K562 (cell line): ENCODE data around the gene USP38. TPM values are rescaled to one million over a fixed set of nuclear protein-coding genes. Genes with fewer than 3 reads are reported as not detected.
A peak's percentile ranks its signal among the peaks of the same experiment; 100 is the strongest.

Source experiments
- ATAC-seq: fragments of 200-7000 bp; cut with Tn5 transposase; 3 replicates; pipeline ENCODE4 v1.9.1; 2020; ENCODE audit warnings: moderate library complexity
- BruUV-seq: library from RNA; stranded (reverse); fragments of 400-500 nt; replicated peaks from 2 replicates; lab custom pipeline; 2021; lab: Mats Ljungman, UMichigan
- CTCF ChIA-PET: fragments of 300-600 bp; formaldehyde crosslinking; extraction: SDS; loops from one replicate; lab custom pipeline; 2021; ENCODE audit warnings: low intra/inter-chr PET ratio; lab: Yijun Ruan, JAX
- POLR2A ChIA-PET: fragments of 300-600, 350-650 bp; sonication (Branson Sonifier 250); formaldehyde crosslinking; extraction: SDS; loops from one replicate; lab custom pipeline; 2021; ENCODE audit warnings: antibody characterized with exemption, inconsistent platforms; lab: Yijun Ruan, JAX
- DNase-seq, 4 experiments: peaks; one replicate each; pipeline versions ENCODE4 v3.0.0 to v3.0.0-alpha.2; 2011 to 2018; ENCODE audit warnings: low spot score in 3 of 4, mixed read lengths in 3 of 4; ENCODE audit errors: extremely low read depth in 1 of 4
- FAIRE-seq: peaks from 2 replicates; lab custom pipeline; 2011; peaks lifted over from hg19 to GRCh38; lab: Jason Lieb, UNC
- H2AFZ ChIP-seq: 2 replicates; pipeline ENCODE4 v1.6.0; 2011; ENCODE audit warnings: low read depth, low read length, control low read depth, inconsistent platforms
- H3K27ac ChIP-seq: fragments of 200-600 bp; 3 replicates; pipeline ENCODE4 v1.8.0; 2011; ENCODE audit warnings: low read depth, mild to moderate bottlenecking, control low read depth, inconsistent platforms, low read length, moderate library complexity, mixed read lengths; ENCODE audit errors: extremely low read depth
- H3K27me3 ChIP-seq, 2 experiments: fragments of 300-600 bp in 1 of 2; 2 replicates in 1 of 2; 3 replicates in 1 of 2; pipeline versions ENCODE4 v1.6.0 to v1.8.0; 2011; ENCODE audit warnings: inconsistent platforms in 2 of 2, low read length in 2 of 2, mild to moderate bottlenecking in 1 of 2, mixed read lengths in 1 of 2, moderate library complexity in 1 of 2; ENCODE audit not compliant: control insufficient read depth in 2 of 2, insufficient read depth in 2 of 2
- H3K36me3 ChIP-seq: fragments of 300-600 bp; 3 replicates; pipeline ENCODE4 v1.8.0; 2011; ENCODE audit warnings: mild to moderate bottlenecking, low read length, inconsistent platforms; ENCODE audit not compliant: control insufficient read depth, insufficient read depth
- H3K4me1 ChIP-seq, 2 experiments: fragments of 200-600 bp in 1 of 2; replicated peaks in 1 of 2; 2 replicates in 1 of 2; 3 replicates in 1 of 2; pipeline versions ENCODE4 v1.5.1 to v1.8.0; 2011; ENCODE audit warnings: inconsistent platforms in 2 of 2, low read length in 2 of 2, mild to moderate bottlenecking in 1 of 2, mixed read lengths in 1 of 2, moderate library complexity in 1 of 2; ENCODE audit not compliant: control insufficient read depth in 2 of 2, insufficient read depth in 2 of 2
- H3K4me2 ChIP-seq: 2 replicates; pipeline ENCODE4 v1.6.1; 2011; ENCODE audit warnings: low read length, control low read depth, inconsistent platforms, mixed read lengths; ENCODE audit not compliant: insufficient read depth
- H3K4me3 ChIP-seq: fragments of 200-600 bp; sonication (generic), shearing (Covaris generic); 2 replicates; pipeline ENCODE4 v1.5.1; 2016; ENCODE audit warnings: control low read depth, inconsistent platforms
- H3K79me2 ChIP-seq: fragments of 200-600 bp; 3 replicates; pipeline ENCODE4 v1.8.0; 2011; ENCODE audit warnings: low read length, inconsistent platforms; ENCODE audit not compliant: control insufficient read depth, insufficient read depth
- H3K9ac ChIP-seq, 2 experiments: 2 replicates each; pipeline versions ENCODE4 v1.6.0 to v1.6.1; 2011; ENCODE audit warnings: low read depth in 2 of 2, low read length in 2 of 2, control low read depth in 1 of 2, inconsistent platforms in 1 of 2, mild to moderate bottlenecking in 1 of 2, mixed read lengths in 1 of 2; ENCODE audit not compliant: insufficient read depth in 1 of 2
- H3K9me1 ChIP-seq: one replicate; pipeline ENCODE4 v1.6.0; 2011; ENCODE audit warnings: inconsistent platforms, mild to moderate bottlenecking, low read length, moderate library complexity; ENCODE audit not compliant: control insufficient read depth, insufficient read depth
- H3K9me3 ChIP-seq: replicated peaks from 2 replicates; pipeline ENCODE4 v1.5.1; 2011; ENCODE audit warnings: low read depth, low read length, inconsistent platforms; ENCODE audit not compliant: control insufficient read depth, insufficient read depth
- H4K20me1 ChIP-seq: replicated peaks from 2 replicates; pipeline ENCODE4 v1.6.1; 2011; ENCODE audit warnings: low read length, inconsistent platforms, mixed read lengths; ENCODE audit not compliant: control insufficient read depth, insufficient read depth
- CTCF ChIP-seq, 3 experiments: IDR thresholded peaks in 2 of 3; conservative IDR thresholded peaks in 1 of 3; 2 replicates each; pipeline ENCODE4 v1.5.1; 2011 to 2012; ENCODE audit warnings: low read length in 3 of 3, mild to moderate bottlenecking in 3 of 3, control low read depth in 2 of 3, improper control_type of control experiment in 1 of 3, inconsistent platforms in 1 of 3, low read depth in 1 of 3, mixed read lengths in 1 of 3, moderate library complexity in 1 of 3; ENCODE audit not compliant: insufficient read depth in 2 of 3
- KDM2B ChIP-seq: fragments of 250-450 bp; sonication (Bioruptor Pico); IDR thresholded peaks from 2 replicates; pipeline ENCODE4 v1.8.0; 2021; ENCODE audit warnings: mild to moderate bottlenecking, moderate library complexity
- WGBS: fragments of 100-300 bp; shearing (Covaris generic); methylation state at CpG from one replicate; pipeline ENCODE4 v1.1.6; 2016; ENCODE audit warnings: low coverage, mixed read lengths; ENCODE audit not compliant: insufficient coverage; ENCODE audit errors: missing lambda C conversion rate; 5-methylcytosine and 5-hydroxymethylcytosine counted together
- in situ Hi-C: fragments of 300-500 bp; cut with MboI; formaldehyde crosslinking; loops from 4 replicates; pipeline ENCODE4 v1.15.0; 2018; ENCODE audit warnings: inconsistent platforms, mixed read lengths
- intact Hi-C: fragments of 100-400 bp; cut with micrococcal nuclease; formaldehyde crosslinking; loops from 2 replicates; pipeline ENCODE4 v1.14.2; 2022
- polyA plus RNA-seq, 8 experiments: library from polyadenylated mRNA; depleted of rRNA in 4 of 8; stranded (reverse) in 5 of 8; unstranded in 3 of 8; fragments of >200 nt; fragmentation: Nextera tagmentation in 2 of 8; fragmentation: Illumina TruSeq in 1 of 8; extraction: Ambion mirVana in 2 of 8; extraction: Trizol in 1 of 8; gene quantifications; 2 replicates each; pipeline versions ENCODE4 v1.2.1 to v1.2.3, GENCODE V29; 2011 to 2014; ENCODE audit warnings: inconsistent platforms in 1 of 8, missing spikeins in 1 of 8
- total RNA-seq, 7 experiments: library from RNA; depleted of rRNA in 6 of 7; stranded (reverse); fragments of >200 nt in 6 of 7; fragmentation: Illumina TruSeq in 2 of 7; extraction: Trizol in 2 of 7; gene quantifications; 2 replicates each; pipeline versions ENCODE4 v1.2.1 to v1.2.3, GENCODE V29; 2011 to 2021; ENCODE audit warnings: low replicate concordance in 1 of 7

USP38 gene
- total and polyA plus RNA-seq, 9 of the 15 experiments (the other 6 are each of a cell fraction or from before 2014, with no cell fraction given), result 4.2 to 20.6 (median 11.2) TPM

- no peak for FAIRE-seq
- intact Hi-C loops, result no loop called here
Measured at GRCh38 chr4:143207555-143207954, 22.8 kb downstream of the USP38 start.

More at GRCh38 chr4:143207555-143207954, 22.8 kb downstream of the USP38 start:
- CTCF ChIA-PET, result interaction anchor here (2.1 kb wide), 1 partner anchor 276 kb away, joined by 6 read pairs; no protein-coding TSS in a partner anchor
- H3K9me1 ChIP-seq, result no peaks in the 10 kb centered on the region
- DNase-seq (peak in 1 of 4 experiments; percentile 15), ATAC-seq (peak; percentile 61; the same call in 2 of the 3 replicates)
- no peak overlapping the region for H3K27ac ChIP-seq
- in situ Hi-C loops, result loop anchor here (10.0 kb wide), 1 partner anchor 287 kb away; no protein-coding TSS in a partner anchor
- H3K9me3 ChIP-seq, result no peaks in the 10 kb centered on the region
- 71% methylated on average over 1 of the region's 1 CpG for WGBS
- no peaks in the 10 kb centered on the region for H3K4me1 ChIP-seq
- H3K36me3 ChIP-seq, result peaks cover 70% of the 10 kb centered on the region; the same call in 2 of the 3 replicates
- H3K79me2 ChIP-seq, result 0 out of 3 replicates have a peak, but pooled peaks cover 3% of the 10 kb centered on the region
- no TSS peak for BruUV-seq
- no peak overlapping the region for H3K4me2 ChIP-seq
- H3K27me3 ChIP-seq, result no peaks in the 10 kb centered on the region
- POLR2A ChIA-PET, result no interaction called here
- no peak overlapping the region for H2AFZ ChIP-seq
- TF ChIP-seq KDM2B (CRISPR knock-in tag) (no peak), CTCF (IDR thresholded peaks at IDR 0.05 in 2 of 3, conservative IDR thresholded peaks at IDR 0.05 in 1 of 3; ENCODE audit: insufficient read depth in 2 of 3, low read depth in 1 of 3, low read length in 3 of 3) (peak in 1 of 3 experiments; percentile 38; a peak in 2 of 6 replicates)
- TF ChIP-seq, all 486 proteins: peak for 1
- H4K20me1 ChIP-seq, result no peaks in the 10 kb centered on the region
- no peak overlapping the region for H3K4me3 ChIP-seq
- no peak overlapping the region for H3K9ac ChIP-seq
